ENCODE results near the gene MBOAT7.

Gene MBOAT7

DNA sequence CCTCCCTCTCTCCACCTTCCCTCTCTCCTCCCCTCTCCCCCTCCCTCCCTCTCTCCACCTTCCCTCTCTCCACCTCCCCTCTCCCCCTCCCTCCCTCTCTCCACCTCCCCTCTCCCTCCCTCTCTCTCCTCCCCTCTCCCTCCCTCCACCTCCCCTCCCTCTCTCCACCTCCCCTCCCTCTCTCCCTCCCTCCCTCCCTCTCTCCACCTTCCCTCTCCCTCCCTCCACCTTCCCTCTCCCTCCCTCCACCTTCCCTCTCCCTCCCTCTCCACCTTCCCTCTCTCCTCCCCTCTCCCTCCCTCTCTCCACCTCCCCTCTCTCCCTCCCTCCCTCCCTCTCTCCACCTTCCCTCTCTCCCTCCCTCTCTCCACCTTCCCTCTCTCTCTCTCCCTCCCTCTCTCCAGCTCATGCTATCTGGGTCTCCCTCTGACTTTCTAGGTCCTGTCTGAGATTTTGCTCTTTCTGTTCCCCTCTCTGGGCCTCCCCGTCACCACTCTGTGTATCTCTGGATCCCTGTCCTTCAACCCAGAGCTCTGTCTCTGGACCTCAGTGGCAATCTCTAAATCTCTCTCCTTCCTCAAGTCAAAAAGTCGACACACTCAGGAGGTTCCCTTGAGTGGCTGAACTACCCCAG lies 55.3 kb downstream of the MBOAT7 start:
- no peak overlapping the region for H3K27ac ChIP-seq
- TF ChIP-seq ZFX (IDR thresholded peaks at IDR 0.05): no peak
- TF ChIP-seq, protein P1, sequence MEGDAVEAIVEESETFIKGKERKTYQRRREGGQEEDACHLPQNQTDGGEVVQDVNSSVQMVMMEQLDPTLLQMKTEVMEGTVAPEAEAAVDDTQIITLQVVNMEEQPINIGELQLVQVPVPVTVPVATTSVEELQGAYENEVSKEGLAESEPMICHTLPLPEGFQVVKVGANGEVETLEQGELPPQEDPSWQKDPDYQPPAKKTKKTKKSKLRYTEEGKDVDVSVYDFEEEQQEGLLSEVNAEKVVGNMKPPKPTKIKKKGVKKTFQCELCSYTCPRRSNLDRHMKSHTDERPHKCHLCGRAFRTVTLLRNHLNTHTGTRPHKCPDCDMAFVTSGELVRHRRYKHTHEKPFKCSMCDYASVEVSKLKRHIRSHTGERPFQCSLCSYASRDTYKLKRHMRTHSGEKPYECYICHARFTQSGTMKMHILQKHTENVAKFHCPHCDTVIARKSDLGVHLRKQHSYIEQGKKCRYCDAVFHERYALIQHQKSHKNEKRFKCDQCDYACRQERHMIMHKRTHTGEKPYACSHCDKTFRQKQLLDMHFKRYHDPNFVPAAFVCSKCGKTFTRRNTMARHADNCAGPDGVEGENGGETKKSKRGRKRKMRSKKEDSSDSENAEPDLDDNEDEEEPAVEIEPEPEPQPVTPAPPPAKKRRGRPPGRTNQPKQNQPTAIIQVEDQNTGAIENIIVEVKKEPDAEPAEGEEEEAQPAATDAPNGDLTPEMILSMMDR (conservative IDR thresholded peaks at IDR 0.05): no peak

DNA sequence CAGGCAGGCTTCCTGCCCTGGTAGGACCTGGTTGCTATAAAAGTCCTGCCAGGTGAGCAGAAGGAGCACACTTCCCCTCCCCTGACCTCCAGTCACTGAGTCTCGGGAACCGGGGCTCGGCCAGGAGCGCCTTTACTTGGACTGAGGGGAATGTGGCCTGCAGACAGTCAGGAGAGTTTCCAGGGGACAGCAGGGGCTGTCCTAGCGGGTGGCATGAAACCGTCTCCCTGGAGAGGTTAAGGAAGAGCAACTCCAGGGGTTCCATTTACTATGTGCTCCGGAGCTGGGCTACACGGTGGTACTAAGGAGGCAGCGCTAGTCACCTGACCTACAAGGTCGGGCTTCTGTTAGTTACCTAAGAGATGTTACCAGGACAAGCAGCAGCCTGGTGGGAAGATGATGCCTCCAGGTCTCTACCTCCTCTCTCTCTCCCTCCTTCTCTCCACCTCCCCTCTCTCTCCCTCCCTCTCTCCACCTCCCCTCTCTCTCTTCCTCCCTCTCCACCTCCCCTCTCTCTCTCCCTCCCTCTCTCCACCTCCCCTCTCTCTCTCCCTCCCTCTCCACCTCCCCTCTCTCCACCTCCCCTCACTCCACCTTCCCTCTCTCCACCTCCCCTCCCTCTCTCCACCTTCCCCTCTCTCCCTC lies 55.9 kb downstream of the MBOAT7 start:
- no peak overlapping the region for H3K27ac ChIP-seq
- TF ChIP-seq, protein P1 (conservative IDR thresholded peaks at IDR 0.05): no peak
- no peak for TF ChIP-seq ZFX (IDR thresholded peaks at IDR 0.05)

DNA sequence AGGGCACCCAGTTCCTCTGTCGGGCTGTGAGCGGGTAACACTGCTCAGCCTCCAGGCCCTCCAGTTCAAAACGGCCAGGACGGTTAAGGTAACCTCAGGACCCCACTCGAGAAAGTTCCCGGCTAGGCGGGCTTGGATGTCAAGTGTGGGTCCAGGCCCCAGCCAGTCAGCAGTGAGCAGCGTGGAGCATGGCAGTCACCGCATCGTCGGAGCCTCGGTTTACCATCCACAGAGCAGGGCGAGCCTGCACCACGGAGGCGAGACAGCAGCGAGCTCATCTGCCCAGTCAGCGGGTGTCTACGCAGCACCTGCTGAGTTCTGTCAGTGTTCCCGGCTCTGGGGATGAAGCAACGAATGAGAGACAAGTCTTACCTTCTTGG lies 59.8 kb downstream of the MBOAT7 start:
- TF ChIP-seq, protein P1 (conservative IDR thresholded peaks at IDR 0.05): no peak
- no peak for TF ChIP-seq ZFX (IDR thresholded peaks at IDR 0.05)
- no peak overlapping the region for H3K27ac ChIP-seq

DNA sequence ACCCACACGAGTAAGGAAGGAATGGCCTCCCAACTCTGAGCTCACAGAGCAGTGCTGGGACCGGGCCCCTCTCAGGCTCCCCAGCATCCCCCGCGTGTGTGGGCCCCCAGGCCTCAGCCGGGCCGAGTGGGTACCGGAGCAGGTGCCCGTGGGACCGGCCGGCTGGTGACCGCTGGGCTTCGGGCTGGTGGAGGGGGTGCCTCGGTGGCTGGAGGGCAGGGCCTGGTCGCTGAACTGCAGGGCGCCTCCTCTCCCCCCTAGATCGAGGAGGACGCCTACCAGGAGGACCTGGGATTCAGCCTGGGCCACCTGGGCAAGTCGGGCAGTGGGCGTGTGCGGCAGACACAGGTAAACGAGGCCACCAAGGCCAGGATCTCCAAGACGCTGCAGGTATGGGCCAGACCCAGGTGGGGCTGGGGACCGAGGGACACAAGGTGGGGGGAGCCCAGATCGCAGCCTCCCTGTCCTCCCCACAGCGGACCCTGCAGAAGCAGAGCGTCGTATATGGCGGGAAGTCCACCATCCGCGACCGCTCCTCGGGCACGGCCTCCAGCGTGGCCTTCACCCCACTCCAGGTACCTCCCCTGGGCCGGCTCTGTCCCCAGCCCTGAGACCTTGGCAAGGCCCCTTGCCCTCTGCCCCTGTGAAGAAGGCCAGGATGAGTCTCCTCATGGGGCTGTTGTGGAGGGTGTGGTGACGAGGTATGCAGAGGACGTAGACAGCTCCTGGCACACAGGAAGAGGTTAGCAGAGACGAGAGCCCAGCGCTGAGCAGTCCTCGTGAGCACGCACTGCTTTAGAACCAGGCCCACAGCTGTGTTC lies 60.4 kb downstream of the MBOAT7 start:
- H3K27ac ChIP-seq: no peak overlapping the region
- no peak for TF ChIP-seq ZFX (IDR thresholded peaks at IDR 0.05)

DNA sequence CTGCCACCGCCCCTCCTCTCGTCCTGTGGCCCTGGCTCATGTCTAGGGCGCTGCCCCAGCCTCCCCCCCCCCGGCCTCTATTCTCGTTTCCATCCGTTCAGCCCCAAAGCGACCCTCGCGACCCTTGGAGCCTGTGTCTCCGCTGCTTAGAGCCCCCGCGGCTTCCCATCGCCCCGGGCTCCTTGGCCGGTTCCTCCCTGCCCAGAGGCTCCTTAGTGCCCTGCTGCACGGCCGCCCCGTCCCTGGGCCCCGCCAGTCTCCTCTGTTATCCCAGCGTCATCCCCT lies 61.0 kb downstream of the MBOAT7 start:
- H3K27ac ChIP-seq: no peak overlapping the region
- TF ChIP-seq ZFX (IDR thresholded peaks at IDR 0.05): no peak
- TF ChIP-seq, protein P1 (conservative IDR thresholded peaks at IDR 0.05): no peak

DNA sequence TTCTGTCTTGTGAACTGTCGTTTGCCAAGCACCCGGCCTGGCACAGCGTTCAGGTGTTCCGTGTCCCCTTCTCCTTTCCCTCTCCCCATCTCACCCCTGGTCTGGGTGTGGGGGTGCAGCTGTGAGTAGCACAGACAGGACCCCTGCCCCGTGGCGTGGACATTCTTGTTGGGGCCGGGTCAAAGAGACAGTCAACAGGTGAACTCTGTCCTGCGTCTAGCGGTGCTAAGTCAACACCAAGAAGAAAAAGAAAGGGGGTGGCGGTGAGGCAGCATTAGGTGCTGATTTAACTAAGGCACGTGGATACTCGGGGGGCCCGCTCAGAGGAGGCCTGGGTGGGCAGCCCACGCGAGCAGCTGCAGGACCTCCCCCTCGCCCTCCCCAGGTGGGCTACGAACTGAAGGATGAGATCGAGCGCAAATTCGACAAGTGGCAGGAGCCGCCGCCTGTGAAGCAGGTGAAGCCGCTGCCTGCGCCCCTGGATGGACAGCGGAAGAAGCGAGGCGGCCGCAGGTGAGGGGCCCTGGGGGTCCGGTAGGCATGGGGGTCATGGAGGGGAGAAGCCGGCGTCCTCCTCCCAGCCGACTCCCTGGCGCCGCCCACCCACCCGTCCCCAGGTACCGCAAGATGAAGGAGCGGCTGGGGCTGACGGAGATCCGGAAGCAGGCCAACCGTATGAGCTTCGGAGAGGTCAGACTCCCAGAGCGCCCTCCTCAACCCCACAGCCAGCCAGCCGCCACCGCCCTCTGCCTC lies 61.5 kb downstream of the MBOAT7 start:
- TF ChIP-seq, protein P1 (conservative IDR thresholded peaks at IDR 0.05): no peak
- TF ChIP-seq ZFX (IDR thresholded peaks at IDR 0.05): no peak
- no peak overlapping the region for H3K27ac ChIP-seq

DNA sequence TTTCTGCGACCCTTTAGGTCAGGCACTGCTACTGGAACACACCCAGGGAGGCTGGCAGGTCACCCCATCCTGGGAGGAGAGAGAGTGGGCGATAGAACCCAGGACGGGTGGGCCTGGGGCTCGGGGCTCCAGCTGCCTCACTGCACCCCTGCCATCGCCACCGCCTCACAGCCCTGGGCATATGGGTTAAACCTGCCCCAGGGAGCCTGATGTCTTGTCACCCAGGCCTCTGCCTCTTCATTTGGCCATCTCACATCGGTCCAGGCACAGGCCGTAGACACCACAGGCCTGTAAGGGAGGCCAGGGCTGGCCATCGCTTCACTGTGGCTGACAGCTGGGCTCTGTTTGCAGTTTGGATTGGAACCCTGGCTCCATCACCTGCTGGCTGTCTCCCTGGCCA lies 63.7 kb downstream of the MBOAT7 start:
- no peak overlapping the region for H3K27ac ChIP-seq
- TF ChIP-seq, protein P1 (conservative IDR thresholded peaks at IDR 0.05): no peak
- no peak for TF ChIP-seq ZFX (IDR thresholded peaks at IDR 0.05)
